Suprapubic skin (tissue), 4 donors: ENCODE data around the gene TMEM260. TPM values are rescaled to one million over a fixed set of nuclear protein-coding genes. Genes with fewer than 3 reads are reported as not detected.
"Not testable (repeated sequence)": the region's sequence is repeated elsewhere in the genome, so short reads cannot be mapped to it uniquely, and the experiment has no call there.

Source experiments
- DNase-seq, 2 donors: peaks; one replicate each; pipeline ENCODE4 v3.0.0-alpha.2; 2019; ENCODE audit warnings: low spot score in 2 of 2
- H3K27ac ChIP-seq: fragments of 200-600 bp; sonication (generic); one replicate; pipeline ENCODE4 v1.5.1; 2019
- H3K27me3 ChIP-seq: fragments of 200-600 bp; sonication (generic); one replicate; pipeline ENCODE4 v1.5.1; 2019
- H3K36me3 ChIP-seq: fragments of 200-600 bp; sonication (generic); one replicate; pipeline ENCODE4 v1.5.1; 2019
- H3K4me1 ChIP-seq: fragments of 200-600 bp; sonication (generic); one replicate; pipeline ENCODE4 v1.5.1; 2019
- H3K4me3 ChIP-seq: fragments of 200-600 bp; sonication (generic); one replicate; pipeline ENCODE4 v1.5.1; 2019; ENCODE audit warnings: mild to moderate bottlenecking
- H3K9me3 ChIP-seq: fragments of 200-600 bp; sonication (generic); one replicate; pipeline ENCODE4 v1.5.1; 2019
- EP300 ChIP-seq: sonication (generic); formaldehyde crosslinking; IDR thresholded peaks from one replicate; pipeline ENCODE4 v1.6.1; 2017; ENCODE audit warnings: antibody characterized with exemption
- POLR2A ChIP-seq, 2 donors: fragments of 450-650 bp; IDR thresholded peaks; one replicate each; pipeline ENCODE4 v1.6.1; 2017; ENCODE audit warnings: antibody characterized with exemption in 2 of 2, mild to moderate bottlenecking in 2 of 2, moderate library complexity in 2 of 2
- POLR2AphosphoS5 ChIP-seq, 3 donors: sonication (generic); formaldehyde crosslinking; IDR thresholded peaks; one replicate each; pipeline ENCODE4 v1.6.1; 2017; ENCODE audit warnings: antibody characterized with exemption in 3 of 3
- WGBS: methylation state at CpG from one replicate; pipeline ENCODE4 v1.1.5; 2018; 5-methylcytosine and 5-hydroxymethylcytosine counted together
- total RNA-seq, 4 donors: library from RNA; depleted of rRNA; stranded (reverse); fragments of >200 nt; gene quantifications; one replicate each; pipeline ENCODE4 v1.1.0, GENCODE V29; 2016
- TF ChIP-seq, protein P1 (sequence below), 2 donors: fragments of 200-600 bp in 1 of 2; fragments of 450-650 bp in 1 of 2; sonication (generic) in 1 of 2; IDR thresholded peaks; one replicate each; pipeline ENCODE4 v1.5.1; 2016 to 2019; ENCODE audit warnings: antibody characterized with exemption in 2 of 2, mild to moderate bottlenecking in 1 of 2, moderate library complexity in 1 of 2

The TMEM260 gene
- total RNA-seq, 4 donors from 2014 or later = 15.4 to 34.1 (median 19.5) TPM

DNA sequence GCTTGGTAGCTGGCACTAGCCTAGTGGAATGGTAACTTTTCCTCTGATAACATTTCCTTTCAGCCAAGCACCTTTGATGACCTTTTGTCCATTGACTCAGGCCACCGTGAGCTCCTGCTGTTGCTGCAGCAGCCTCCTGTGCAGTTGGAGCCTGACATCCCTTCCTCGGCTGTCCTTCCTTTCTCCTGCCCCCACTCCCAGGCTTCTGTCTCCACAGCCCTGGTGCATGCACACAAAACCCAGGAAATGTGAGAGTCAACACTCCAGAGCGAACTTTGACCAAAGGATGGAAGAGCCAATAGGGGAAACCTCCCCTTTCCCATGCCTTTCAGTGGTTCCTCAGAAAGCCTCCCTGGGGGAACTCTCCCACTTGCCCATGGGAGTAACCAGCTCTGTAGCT lies 115.0 kb downstream of the TMEM260 start:
- no peak overlapping the region for H3K4me3 ChIP-seq
- no peaks in the 10 kb centered on the region for H3K27me3 ChIP-seq
- TF ChIP-seq, protein P1, sequence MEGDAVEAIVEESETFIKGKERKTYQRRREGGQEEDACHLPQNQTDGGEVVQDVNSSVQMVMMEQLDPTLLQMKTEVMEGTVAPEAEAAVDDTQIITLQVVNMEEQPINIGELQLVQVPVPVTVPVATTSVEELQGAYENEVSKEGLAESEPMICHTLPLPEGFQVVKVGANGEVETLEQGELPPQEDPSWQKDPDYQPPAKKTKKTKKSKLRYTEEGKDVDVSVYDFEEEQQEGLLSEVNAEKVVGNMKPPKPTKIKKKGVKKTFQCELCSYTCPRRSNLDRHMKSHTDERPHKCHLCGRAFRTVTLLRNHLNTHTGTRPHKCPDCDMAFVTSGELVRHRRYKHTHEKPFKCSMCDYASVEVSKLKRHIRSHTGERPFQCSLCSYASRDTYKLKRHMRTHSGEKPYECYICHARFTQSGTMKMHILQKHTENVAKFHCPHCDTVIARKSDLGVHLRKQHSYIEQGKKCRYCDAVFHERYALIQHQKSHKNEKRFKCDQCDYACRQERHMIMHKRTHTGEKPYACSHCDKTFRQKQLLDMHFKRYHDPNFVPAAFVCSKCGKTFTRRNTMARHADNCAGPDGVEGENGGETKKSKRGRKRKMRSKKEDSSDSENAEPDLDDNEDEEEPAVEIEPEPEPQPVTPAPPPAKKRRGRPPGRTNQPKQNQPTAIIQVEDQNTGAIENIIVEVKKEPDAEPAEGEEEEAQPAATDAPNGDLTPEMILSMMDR (IDR thresholded peaks at IDR 0.05) = no peak
- no peak for TF ChIP-seq POLR2AphosphoS5 (IDR thresholded peaks at IDR 0.05)
- TF ChIP-seq EP300 = no peak
- no peak for TF ChIP-seq POLR2A (IDR thresholded peaks at IDR 0.05)
- no peaks in the 10 kb centered on the region for H3K9me3 ChIP-seq
- no peaks in the 10 kb centered on the region for H3K36me3 ChIP-seq
- no peak overlapping the region for H3K27ac ChIP-seq
- DNase-seq = no peak
- WGBS = 84% methylated on average over 3 of the region's 3 CpGs
- no peaks in the 10 kb centered on the region for H3K4me1 ChIP-seq

DNA sequence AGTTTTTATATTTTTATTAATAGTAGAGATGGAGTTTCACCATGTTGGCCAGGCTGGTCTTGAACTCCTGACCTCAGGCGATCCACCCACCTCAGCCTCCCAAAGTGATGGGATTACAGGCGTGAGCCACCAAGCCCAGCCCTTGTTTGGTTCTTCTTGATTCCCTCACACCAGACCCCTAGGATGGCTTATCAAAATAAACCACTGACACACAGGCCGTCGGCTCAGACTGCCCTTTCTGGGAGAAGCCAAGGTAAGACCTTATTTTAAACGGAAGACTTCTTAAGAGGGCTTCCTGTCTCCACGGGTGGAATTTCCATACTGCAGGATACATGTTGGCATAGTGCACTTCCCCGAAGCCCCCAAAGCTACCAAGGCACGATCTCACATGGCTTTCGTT lies 115.6 kb downstream of the TMEM260 start:
- not testable (repeated sequence) for DNase-seq

More for the DNA sequence above, 115.6 kb downstream of the TMEM260 start:
- not testable (repeated sequence) for H3K4me1 ChIP-seq, H3K4me3 ChIP-seq, H3K27ac ChIP-seq, H3K27me3 ChIP-seq, H3K9me3 ChIP-seq, H3K36me3 ChIP-seq
- WGBS = 94% methylated on average over 9 of the region's 9 CpGs

Other genes with a start within 250 kb of the TMEM260 start
- gene OTX2, start 230.7 kb downstream of the TMEM260 start, total RNA-seq = not detected